SK-N-SH (cell line): Measurements from ENCODE around the gene ADAMTS2. TPM values are rescaled to one million over a fixed set of nuclear protein-coding genes. Genes with fewer than 3 reads are reported as not detected.

ENCODE experiments used
- CTCF ChIA-PET: fragments of 300-600, 350-600 bp; formaldehyde crosslinking; extraction: SDS; loops from one replicate; lab custom pipeline; 2021; lab: Yijun Ruan, JAX
- POLR2A ChIA-PET: fragments of 350-600 bp; sonication (Branson Sonifier 250); formaldehyde crosslinking; extraction: SDS; loops from one replicate; lab custom pipeline; 2020; ENCODE audit warnings: antibody characterized with exemption, inconsistent platforms; lab: Yijun Ruan, JAX
- DNase-seq: peaks from one replicate; pipeline ENCODE4 v3.0.0; 2012
- H2AFZ ChIP-seq: fragments of 200-600 bp; sonication (generic); 2 replicates; pipeline ENCODE4 v1.8.1; 2016; ENCODE audit warnings: antibody characterized with exemption, mild to moderate bottlenecking, low read depth
- H3F3A ChIP-seq: fragments of 200-600 bp; sonication (generic); replicated peaks from 2 replicates; pipeline ENCODE3; 2016; ENCODE audit warnings: antibody characterized with exemption, mild to moderate bottlenecking; ENCODE audit not compliant: insufficient read depth
- H3K27ac ChIP-seq, 2 experiments: fragments of 200-500 bp in 1 of 2; fragments of 200-600 bp in 1 of 2; sonication (Bioruptor generic) in 1 of 2; sonication (generic), shearing (Covaris generic) in 1 of 2; 2 replicates each; pipeline versions ENCODE4 v1.5.1 to v1.6.1; 2014 to 2016; ENCODE audit warnings: low read depth in 2 of 2, inconsistent platforms in 1 of 2, low read length in 1 of 2, mild to moderate bottlenecking in 1 of 2, mixed read lengths in 1 of 2
- H3K27me3 ChIP-seq: fragments of 200-600 bp; sonication (generic), shearing (Covaris generic); 2 replicates; pipeline ENCODE4 v1.6.1; 2016; ENCODE audit warnings: mixed run types; ENCODE audit not compliant: insufficient read depth
- H3K36me3 ChIP-seq, 2 experiments: fragments of 200-500 bp in 1 of 2; fragments of 200-600 bp in 1 of 2; sonication (Bioruptor generic) in 1 of 2; sonication (generic) in 1 of 2; replicated peaks in 1 of 2; 2 replicates each; pipeline versions ENCODE3 to v1.5.1; 2014 to 2016; ENCODE audit warnings: low read length in 1 of 2, mild to moderate bottlenecking in 1 of 2; ENCODE audit not compliant: insufficient read depth in 2 of 2, control insufficient read depth in 1 of 2
- H3K4me1 ChIP-seq, 2 experiments: fragments of 200-500 bp in 1 of 2; fragments of 200-600 bp in 1 of 2; sonication (Bioruptor generic) in 1 of 2; sonication (generic), shearing (Covaris generic) in 1 of 2; 2 replicates each; pipeline versions ENCODE4 v1.5.1 to v1.6.1; 2014 to 2016; ENCODE audit warnings: low read depth in 1 of 2, low read length in 1 of 2, mixed run types in 1 of 2; ENCODE audit not compliant: insufficient read depth in 2 of 2, control insufficient read depth in 1 of 2
- H3K4me2 ChIP-seq: fragments of 200-600 bp; sonication (generic), shearing (Covaris generic); 2 replicates; pipeline ENCODE4 v1.6.1; 2017; ENCODE audit warnings: mixed run types
- H3K4me3 ChIP-seq, 2 experiments: fragments of 200-500 bp in 1 of 2; fragments of 200-600 bp in 1 of 2; sonication (Bioruptor generic) in 1 of 2; sonication (generic), shearing (Covaris generic) in 1 of 2; 2 replicates each; pipeline versions ENCODE4 v1.5.1 to v1.8.1; 2014 to 2016; ENCODE audit warnings: low read depth in 2 of 2, inconsistent platforms in 1 of 2, low read length in 1 of 2, mild to moderate bottlenecking in 1 of 2, mixed read lengths in 1 of 2, moderate library complexity in 1 of 2
- H3K79me2 ChIP-seq: fragments of 200-600 bp; sonication (generic); 2 replicates; pipeline ENCODE4 v1.8.1; 2017; ENCODE audit warnings: mild to moderate bottlenecking; ENCODE audit not compliant: insufficient read depth
- H3K9ac ChIP-seq: fragments of 200-600 bp; sonication (generic); 2 replicates; pipeline ENCODE4 v1.6.1; 2017; ENCODE audit warnings: mixed run types
- H3K9me2 ChIP-seq: fragments of 200-600 bp; sonication (generic); 2 replicates; pipeline ENCODE4 v1.6.1; 2017; ENCODE audit warnings: mixed run types
- H3K9me3 ChIP-seq: fragments of 200-600 bp; sonication (generic); 2 replicates; pipeline ENCODE4 v1.6.1; 2017; ENCODE audit warnings: mixed run types, mild to moderate bottlenecking, moderate library complexity
- H4K20me1 ChIP-seq: fragments of 200-600 bp; sonication (generic); 2 replicates; pipeline ENCODE4 v1.6.1; 2017; ENCODE audit warnings: mild to moderate bottlenecking, mixed run types; ENCODE audit not compliant: insufficient read depth
- CHD2 ChIP-seq: fragments of 150-350 bp; IDR thresholded peaks from 2 replicates; pipeline ENCODE4 v1.6.1; 2018; ENCODE audit warnings: low read length; ENCODE audit not compliant: partially characterized antibody
- EZH2phosphoT487 ChIP-seq: fragments of 200-600 bp; sonication (generic); IDR thresholded peaks from 2 replicates; pipeline ENCODE4 v1.6.1; 2017; ENCODE audit warnings: low read depth, mixed run types, mild to moderate bottlenecking, antibody characterized with exemption, moderate library complexity, borderline replicate concordance
- FOXJ3 ChIP-seq: sonication (generic); formaldehyde crosslinking; IDR thresholded peaks from 2 replicates; pipeline ENCODE4 v1.5.1; 2020; ENCODE audit warnings: mild to moderate bottlenecking, missing genetic modification reagents
- GATA2 ChIP-seq: sonication (generic); formaldehyde crosslinking; IDR thresholded peaks from 2 replicates; pipeline ENCODE4 v1.5.0; 2020; ENCODE audit warnings: mild to moderate bottlenecking, missing genetic modification reagents
- JUND ChIP-seq: IDR thresholded peaks from 2 replicates; pipeline ENCODE4 v1.4.0; 2012
- PBX3 ChIP-seq: IDR thresholded peaks from 2 replicates; pipeline ENCODE4; 2012
- RAD21 ChIP-seq: IDR thresholded peaks from 2 replicates; pipeline ENCODE4 v1.6.1; 2012; ENCODE audit warnings: mild to moderate bottlenecking, low read length
- RCOR1 ChIP-seq: fragments of 150-350 bp; IDR thresholded peaks from 2 replicates; pipeline ENCODE4 v1.6.1; 2017; ENCODE audit warnings: antibody characterized with exemption, low read length
- REST ChIP-seq: IDR thresholded peaks from 2 replicates; pipeline ENCODE4 v1.6.1; 2012; ENCODE audit warnings: mild to moderate bottlenecking, low read depth, low read length, moderate library complexity
- RXRA ChIP-seq: IDR thresholded peaks from 2 replicates; pipeline ENCODE4 v1.4.0; 2012; ENCODE audit warnings: low read depth, mild to moderate bottlenecking, borderline replicate concordance
- TAF1 ChIP-seq: IDR thresholded peaks from 2 replicates; pipeline ENCODE4 v1.6.1; 2012; ENCODE audit warnings: low read depth, mild to moderate bottlenecking, low read length, moderate library complexity, borderline replicate concordance
- USF2 ChIP-seq: fragments of 150-350 bp; IDR thresholded peaks from 2 replicates; pipeline ENCODE4 v1.6.1; 2017; ENCODE audit warnings: antibody characterized with exemption, low read length, low read depth, borderline replicate concordance
- WGBS: methylation state at CpG from one replicate; pipeline ENCODE4 v1.1.6; 2017; ENCODE audit warnings: low lambda C conversion rate; 5-methylcytosine and 5-hydroxymethylcytosine counted together
- polyA plus RNA-seq, 3 experiments: library from polyadenylated mRNA; depleted of rRNA; stranded (reverse); fragments of >200 nt; gene quantifications; 2 replicates each; pipeline ENCODE4 v1.2.3, GENCODE V29; 2012

The ADAMTS2 gene
- polyA plus RNA-seq, 1 of the 3 experiments (the other 2 are of a cell fraction): 0.12 TPM

- Histone ChIP-seq H3K9me2 (no peaks in the 10 kb centered on the region), H3K36me3 (no peaks in the 10 kb centered on the region), H3K4me3 (no peak overlapping the region), H3K27ac (no peak overlapping the region), H3F3A (no peaks in the 10 kb centered on the region), H3K4me2 (no peak overlapping the region), H3K79me2 (no peaks in the 10 kb centered on the region), H3K9me3 (no peaks in the 10 kb centered on the region), H3K27me3 (no peaks in the 10 kb centered on the region), H2AFZ (no peak overlapping the region), H3K4me1 (no peaks in the 10 kb centered on the region), H4K20me1 (no peaks in the 10 kb centered on the region), H3K9ac (no peak overlapping the region)
- CTCF ChIA-PET: interaction anchor here (0.8 to 2.1 kb wide), 3 partner anchors 10 to 316 kb away, joined by 3 to 15 read pairs (median 4); no protein-coding TSS in a partner anchor
- no peak for DNase-seq
- WGBS: 55% methylated on average over 8 of the region's 10 CpGs
- no peak for TF ChIP-seq RAD21
- no peak for TF ChIP-seq CHD2
- TF ChIP-seq GATA2: no peak
- TF ChIP-seq USF2: no peak
- TF ChIP-seq RXRA: no peak
- no peak for TF ChIP-seq FOXJ3
- TF ChIP-seq REST: no peak
- no peak for TF ChIP-seq EZH2phosphoT487
- POLR2A ChIA-PET: no interaction called here
Measured at GRCh38 chr5:179177711-179178575, 167.3 kb downstream of the ADAMTS2 start.

GRCh38 chr5:179176571-179177230 is 168.6 kb downstream of the ADAMTS2 start:
- CTCF ChIA-PET: interaction anchor here (1.5 to 1.8 kb wide), 2 partner anchors 10 to 146 kb away, joined by 3 to 14 read pairs; no protein-coding TSS in a partner anchor
- H3K4me3 ChIP-seq: no peak overlapping the region
- 64% methylated on average over 12 of the region's 13 CpGs for WGBS

More at GRCh38 chr5:179176571-179177230, 168.6 kb downstream of the ADAMTS2 start:
- no peaks in the 10 kb centered on the region for H3F3A ChIP-seq
- H4K20me1 ChIP-seq: no peaks in the 10 kb centered on the region
- H3K4me2 ChIP-seq: no peak overlapping the region
- no peaks in the 10 kb centered on the region for H3K9me2 ChIP-seq
- POLR2A ChIA-PET: no interaction called here
- no peak for DNase-seq
- H3K79me2 ChIP-seq: no peaks in the 10 kb centered on the region
- no peaks in the 10 kb centered on the region; a peak in 1 of 4 replicates for H3K4me1 ChIP-seq
- H3K9ac ChIP-seq: no peak overlapping the region
- H3K27me3 ChIP-seq: no peaks in the 10 kb centered on the region
- no peak overlapping the region for H2AFZ ChIP-seq
- H3K27ac ChIP-seq: no peak overlapping the region; a peak in 1 of 4 replicates
- H3K9me3 ChIP-seq: no peaks in the 10 kb centered on the region
- no peak for TF ChIP-seq TAF1
- no peak for TF ChIP-seq RCOR1
- TF ChIP-seq RXRA: no peak
- TF ChIP-seq PBX3: no peak
- TF ChIP-seq JUND: no peak
- H3K36me3 ChIP-seq: no peaks in the 10 kb centered on the region
